ENCODE data around the gene GPX4.

GRCh38 chr19:1119475-1120217, 15.9 kb downstream of the GPX4 start:
- TF ChIP-seq CTCF (IDR thresholded peaks at IDR 0.05) (no peak), POLR2AphosphoS5 (IDR thresholded peaks at IDR 0.05; ENCODE audit: low read depth, low read length) (no peak)

Measured in Panc1 (cell line).